Ascending aorta (tissue), 2 donors: ENCODE measurements around the gene PLEKHN1. TPM values are rescaled to one million over a fixed set of nuclear protein-coding genes. Genes with fewer than 3 reads are reported as not detected.

Source experiments
- DNase-seq, 2 donors: peaks; one replicate each; pipeline ENCODE4 v3.0.0-alpha.2; 2019; ENCODE audit warnings: low spot score in 2 of 2
- H3K27ac ChIP-seq, 2 donors: fragments of 200-600 bp; sonication (generic); one replicate each; pipeline ENCODE4 v1.5.1; 2016 to 2017; ENCODE audit warnings: mild to moderate bottlenecking in 1 of 2
- H3K27me3 ChIP-seq: fragments of 200-600 bp; sonication (generic); one replicate; pipeline ENCODE4 v1.5.1; 2017
- H3K36me3 ChIP-seq, 2 donors: fragments of 200-600 bp; sonication (generic); one replicate each; pipeline ENCODE4 v1.5.1; 2016
- H3K4me1 ChIP-seq, 2 donors: fragments of 200-600 bp; sonication (generic); one replicate each; pipeline ENCODE4 v1.5.1; 2016 to 2017; ENCODE audit warnings: mild to moderate bottlenecking in 1 of 2
- H3K4me3 ChIP-seq, 2 donors: fragments of 200-600 bp; sonication (generic); one replicate each; pipeline ENCODE4 v1.5.1; 2016 to 2017; ENCODE audit warnings: mild to moderate bottlenecking in 1 of 2
- H3K9me3 ChIP-seq, 2 donors: fragments of 200-600 bp; sonication (generic); one replicate each; pipeline ENCODE4 v1.5.1; 2016
- intact Hi-C: fragments of 100-400 bp; cut with DNase I; formaldehyde crosslinking; loops from one replicate; pipeline ENCODE4 v1.15.1; 2023
- total RNA-seq: library from RNA; depleted of rRNA; stranded (reverse); fragments of >200 nt; gene quantifications from one replicate; pipeline ENCODE4 v1.1.0, GENCODE V29; 2016
- TF ChIP-seq, protein P1 (sequence below), 3 experiments: fragments of 200-600 bp in 2 of 3; fragments of 450-650 bp in 1 of 3; sonication (generic) in 2 of 3; IDR thresholded peaks; one replicate each; pipeline ENCODE4 v1.5.1; 2016 to 2019; ENCODE audit warnings: antibody characterized with exemption in 3 of 3, mild to moderate bottlenecking in 1 of 3, moderate library complexity in 1 of 3

The PLEKHN1 gene
- total RNA-seq, 1 donor from 2014 or later: not detected

DNA sequence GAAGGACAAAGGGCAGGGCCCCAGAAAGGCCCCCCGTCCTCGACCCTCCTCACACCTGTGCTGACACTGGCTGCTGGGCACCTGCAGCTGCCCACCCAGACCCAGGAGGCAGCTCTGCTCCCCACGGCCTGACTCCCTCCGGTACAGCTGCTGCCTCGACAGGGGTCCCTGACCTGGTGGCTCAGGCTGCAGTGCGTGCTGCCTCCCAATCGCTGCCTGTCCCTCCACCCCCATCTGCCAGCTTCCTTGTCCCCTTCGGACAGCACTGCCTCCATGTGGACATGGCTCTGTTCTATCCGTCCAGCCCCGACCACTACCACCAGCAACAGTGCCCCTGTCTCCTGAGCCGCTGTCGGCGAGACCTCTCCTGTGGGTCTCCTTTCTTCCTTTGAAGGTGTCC lies 11.4 kb upstream of the PLEKHN1 start:
- no peaks in the 10 kb centered on the region for H3K9me3 ChIP-seq
- no peak overlapping the region for H3K4me3 ChIP-seq
- intact Hi-C loops: loop anchor here (5.0 kb wide), 1 partner anchor 48 kb away; no protein-coding TSS in a partner anchor
- H3K36me3 ChIP-seq: peaks cover 59 to 70% of the 10 kb centered on the region in 2 donors
- DNase-seq: no peak
- TF ChIP-seq, protein P1, sequence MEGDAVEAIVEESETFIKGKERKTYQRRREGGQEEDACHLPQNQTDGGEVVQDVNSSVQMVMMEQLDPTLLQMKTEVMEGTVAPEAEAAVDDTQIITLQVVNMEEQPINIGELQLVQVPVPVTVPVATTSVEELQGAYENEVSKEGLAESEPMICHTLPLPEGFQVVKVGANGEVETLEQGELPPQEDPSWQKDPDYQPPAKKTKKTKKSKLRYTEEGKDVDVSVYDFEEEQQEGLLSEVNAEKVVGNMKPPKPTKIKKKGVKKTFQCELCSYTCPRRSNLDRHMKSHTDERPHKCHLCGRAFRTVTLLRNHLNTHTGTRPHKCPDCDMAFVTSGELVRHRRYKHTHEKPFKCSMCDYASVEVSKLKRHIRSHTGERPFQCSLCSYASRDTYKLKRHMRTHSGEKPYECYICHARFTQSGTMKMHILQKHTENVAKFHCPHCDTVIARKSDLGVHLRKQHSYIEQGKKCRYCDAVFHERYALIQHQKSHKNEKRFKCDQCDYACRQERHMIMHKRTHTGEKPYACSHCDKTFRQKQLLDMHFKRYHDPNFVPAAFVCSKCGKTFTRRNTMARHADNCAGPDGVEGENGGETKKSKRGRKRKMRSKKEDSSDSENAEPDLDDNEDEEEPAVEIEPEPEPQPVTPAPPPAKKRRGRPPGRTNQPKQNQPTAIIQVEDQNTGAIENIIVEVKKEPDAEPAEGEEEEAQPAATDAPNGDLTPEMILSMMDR (IDR thresholded peaks at IDR 0.05): no peak
- H3K4me1 ChIP-seq: peaks cover 8 to 20% of the 10 kb centered on the region in 2 donors
- H3K27ac ChIP-seq: no peak overlapping the region
- H3K27me3 ChIP-seq: no peaks in the 10 kb centered on the region

DNA sequence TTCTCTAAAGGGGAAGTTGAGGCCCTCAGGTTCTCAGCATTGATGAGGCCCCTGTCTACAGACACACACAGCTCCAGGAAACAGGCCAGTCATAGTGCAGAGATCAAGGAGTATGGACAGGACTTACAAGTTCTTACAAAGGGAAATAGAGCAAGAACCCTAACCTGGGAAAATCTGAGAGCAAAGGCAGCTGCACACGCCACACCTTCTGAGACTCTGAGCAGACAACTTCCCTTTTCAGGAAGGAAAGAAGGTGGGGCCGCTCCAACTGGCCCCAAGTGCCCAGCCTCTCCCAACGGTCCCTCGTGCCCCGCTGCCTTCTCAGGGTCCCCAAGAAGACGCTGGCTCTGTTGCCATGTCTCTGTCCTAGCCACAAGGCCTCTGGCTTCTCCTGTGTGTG lies 10.8 kb upstream of the PLEKHN1 start:
- Histone ChIP-seq H3K9me3 (no peaks in the 10 kb centered on the region), H3K4me1 (peaks cover 8 to 22% of the 10 kb centered on the region in 2 donors), H3K27me3 (no peaks in the 10 kb centered on the region), H3K36me3 (peaks cover 59 to 65% of the 10 kb centered on the region in 2 donors), H3K27ac (no peak overlapping the region), H3K4me3 (no peak overlapping the region)
- intact Hi-C loops: loop anchor here (5.0 kb wide), 1 partner anchor 48 kb away; no protein-coding TSS in a partner anchor
- TF ChIP-seq, protein P1 (IDR thresholded peaks at IDR 0.05): no peak
- DNase-seq: no peak

DNA sequence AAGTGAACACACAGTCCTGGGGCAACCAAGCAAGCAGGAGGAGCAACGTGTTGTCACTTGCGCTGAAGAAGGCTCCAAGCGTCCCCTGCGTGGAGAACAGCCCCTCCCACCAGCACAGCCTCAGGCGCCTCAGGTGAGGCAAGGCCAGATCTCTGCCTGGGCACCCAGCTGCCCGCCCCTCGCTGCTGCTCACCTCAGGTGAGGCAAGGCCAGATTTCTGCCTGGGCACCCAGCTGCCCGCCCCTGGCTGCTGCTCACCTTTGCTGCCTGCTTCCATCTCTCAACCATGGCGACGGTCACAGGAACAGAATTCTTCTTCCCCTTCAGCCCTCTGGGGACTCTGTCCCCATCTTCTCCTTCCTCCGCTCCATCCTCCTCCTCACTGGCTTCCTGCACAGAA lies 9.6 kb upstream of the PLEKHN1 start:
- H3K36me3 ChIP-seq: peaks cover 50 to 53% of the 10 kb centered on the region in 2 donors
- no peaks in the 10 kb centered on the region for H3K9me3 ChIP-seq
- TF ChIP-seq, protein P1 (IDR thresholded peaks at IDR 0.05): no peak
- H3K27me3 ChIP-seq: no peaks in the 10 kb centered on the region
- DNase-seq: no peak
- peaks cover 8 to 27% of the 10 kb centered on the region in 2 donors for H3K4me1 ChIP-seq
- no peak overlapping the region for H3K27ac ChIP-seq
- H3K4me3 ChIP-seq: no peak overlapping the region
- intact Hi-C loops: loop anchor here (5.0 kb wide), 1 partner anchor 49 kb away; no protein-coding TSS in a partner anchor

DNA sequence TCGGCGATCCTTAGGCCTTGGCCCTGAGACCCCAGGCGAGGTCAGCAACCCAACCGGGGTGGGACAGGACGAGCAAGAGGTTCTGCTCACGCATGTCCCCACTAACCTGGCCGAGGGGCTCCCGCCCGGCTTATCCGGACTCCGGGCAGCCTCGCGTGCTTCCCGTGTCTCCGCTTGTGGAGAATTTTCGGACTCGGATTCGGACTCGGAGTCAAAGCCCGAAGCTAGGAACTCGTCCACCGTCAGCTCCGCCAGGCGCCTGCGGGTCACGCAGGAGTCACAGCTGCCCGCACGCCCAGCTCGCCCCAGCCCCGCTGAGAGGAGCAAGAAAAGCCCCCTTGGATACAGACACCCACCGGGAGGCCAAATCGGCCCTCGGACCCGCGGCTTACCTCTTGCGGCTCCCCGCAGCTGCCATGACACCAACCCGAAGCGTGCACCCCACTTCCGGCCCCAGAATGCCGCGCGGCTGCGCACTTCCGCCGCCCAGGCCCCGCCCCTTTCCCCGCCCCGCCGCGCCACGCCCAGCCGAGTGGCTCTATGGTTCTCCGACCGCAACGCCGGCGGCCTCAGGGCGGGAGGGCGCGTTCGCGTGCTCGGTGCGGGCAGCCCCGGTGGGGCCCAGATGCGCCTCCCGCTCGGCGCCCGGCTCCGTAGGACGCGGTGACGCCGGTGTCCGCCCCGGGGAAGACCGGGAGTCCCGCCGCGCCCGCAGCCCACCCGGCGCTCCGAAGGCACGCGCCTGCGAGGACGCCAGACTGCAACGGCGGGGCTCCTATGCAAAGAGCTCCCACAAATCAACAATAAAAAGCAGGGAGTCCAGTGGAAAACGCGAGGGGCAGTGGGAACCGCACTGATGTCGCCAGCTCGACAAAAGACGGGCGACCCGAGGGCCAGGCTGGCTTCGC lies 7.2 kb upstream of the PLEKHN1 start, which contains the start of gene NOC2L:
NOC2L (minus strand) TSS at position 434 of the 908 bp plus-strand sequence; CDS start at position 418, 16 bp downstream.
- peak; percentile 65 to 95 for DNase-seq
- Histone ChIP-seq H3K27me3 (no peaks in the 10 kb centered on the region), H3K4me3 (peak within 1 kb of the TSS; percentile 89 to 92), H3K4me1 (peaks cover 8 to 27% of the 10 kb centered on the region in 2 donors), H3K36me3 (peaks cover 29 to 39% of the 10 kb centered on the region in 2 donors), H3K9me3 (no peaks in the 10 kb centered on the region), H3K27ac (peak within 1 kb of the TSS in 1 of 2 donors; percentile 37)
- intact Hi-C loops: loop anchor here (1.0 to 5.0 kb wide), 5 partner anchors 18 to 60 kb away; partner anchors contain the start of genes HES4 and SAMD11
- TF ChIP-seq, protein P1 (IDR thresholded peaks at IDR 0.05): no peak

DNA sequence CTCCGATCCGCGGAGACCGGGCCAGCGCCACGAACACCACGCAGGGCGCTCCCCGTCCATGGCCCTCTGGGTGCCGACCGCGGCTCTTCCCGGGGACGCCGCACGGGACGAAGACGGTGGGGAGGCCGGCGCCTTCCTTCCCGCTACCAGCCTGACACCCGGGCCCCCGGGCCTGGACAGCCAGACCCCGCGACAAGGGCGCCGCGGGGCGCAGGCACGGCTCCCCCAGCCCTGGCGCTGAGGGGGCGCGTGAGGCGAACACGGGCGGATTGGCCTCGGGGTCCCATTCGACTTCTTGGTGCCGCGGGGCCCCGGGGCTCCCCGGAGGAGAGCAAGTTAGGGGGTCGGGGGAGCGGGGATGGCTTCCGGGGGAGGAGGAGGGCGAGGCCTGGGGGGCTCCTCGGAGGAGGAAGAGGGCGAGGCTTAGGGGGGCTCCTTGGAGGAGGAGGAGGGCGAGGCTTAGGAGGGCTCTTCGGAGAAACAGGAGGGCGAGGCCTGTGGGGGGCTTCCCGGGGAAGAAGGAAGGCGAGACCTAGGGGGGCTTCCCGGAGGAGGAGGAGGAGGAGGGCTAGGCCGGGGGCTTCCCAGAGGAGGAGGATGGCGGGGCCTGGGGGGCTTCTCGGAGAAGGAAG lies 6.4 kb upstream of the PLEKHN1 start:
- peaks cover 22 to 32% of the 10 kb centered on the region in 2 donors for H3K36me3 ChIP-seq
- H3K4me1 ChIP-seq: peaks cover 8 to 27% of the 10 kb centered on the region in 2 donors
- H3K9me3 ChIP-seq: no peaks in the 10 kb centered on the region
- peak overlapping the region; percentile 89 to 92 for H3K4me3 ChIP-seq
- TF ChIP-seq, protein P1 (IDR thresholded peaks at IDR 0.05): no peak
- no peak for DNase-seq
- intact Hi-C loops: loop anchor here (1.0 to 5.0 kb wide), 5 partner anchors 19 to 59 kb away; partner anchors contain the start of genes HES4 and SAMD11
- no peak overlapping the region for H3K27ac ChIP-seq
- H3K27me3 ChIP-seq: no peaks in the 10 kb centered on the region
